ENCODE data around the gene CFI. TPM values are rescaled to one million over a fixed set of nuclear protein-coding genes. Genes with fewer than 3 reads are reported as not detected.
"Not testable (repeated sequence)": the region's sequence is repeated elsewhere in the genome, so short reads cannot be mapped to it uniquely, and the experiment has no call there.

CFI gene
- total RNA-seq, 1 donor from 2014 or later = 31.5 TPM

GRCh38 chr4:109795059-109795458 lies 6.7 kb downstream of the CFI start:
- no peak for ATAC-seq

- no peak for ATAC-seq
These were observed 14.0 kb downstream of the CFI start for GRCh38 chr4:109787807-109788206.

- ATAC-seq = no peak
These were observed 15.0 kb downstream of the CFI start for GRCh38 chr4:109786846-109787245.

GRCh38 chr4:109782092-109782491 lies 19.7 kb downstream of the CFI start:
- not testable (repeated sequence) for ATAC-seq

GRCh38 chr4:109764789-109765402 lies 36.9 kb downstream of the CFI start:
- no peak for ATAC-seq

- no peak for ATAC-seq
These were observed 37.4 kb downstream of the CFI start for GRCh38 chr4:109764376-109764775.

GRCh38 chr4:109760682-109761081 lies 41.1 kb downstream of the CFI start:
- no peak for ATAC-seq

GRCh38 chr4:109755656-109756055 lies 46.1 kb downstream of the CFI start:
- no peak for ATAC-seq

- no peak for ATAC-seq
These were observed 47.5 kb downstream of the CFI start for GRCh38 chr4:109754093-109754857.

- ATAC-seq = no peak
These were observed 49.3 kb downstream of the CFI start for GRCh38 chr4:109752525-109752924.

GRCh38 chr4:109751852-109752251 lies 49.9 kb downstream of the CFI start:
- no peak for ATAC-seq

GRCh38 chr4:109750652-109751244 lies 51.1 kb downstream of the CFI start:
- ATAC-seq = no peak

- no peak for ATAC-seq
These were observed 52.3 kb downstream of the CFI start for GRCh38 chr4:109749388-109750082.

GRCh38 chr4:109748114-109748513 lies 53.7 kb downstream of the CFI start:
- no peak for ATAC-seq

- ATAC-seq = no peak
These were observed 55.1 kb downstream of the CFI start for GRCh38 chr4:109746728-109747127.

- ATAC-seq = no peak
These were observed 56.0 kb downstream of the CFI start for GRCh38 chr4:109745830-109746229.

GRCh38 chr4:109739547-109739946 lies 62.3 kb downstream of the CFI start:
- peak; percentile 52 for ATAC-seq

- ATAC-seq = no peak
These were observed 63.5 kb downstream of the CFI start for GRCh38 chr4:109738104-109738872.

GRCh38 chr4:109735566-109736365 lies 66.0 kb downstream of the CFI start:
- ATAC-seq = no peak

GRCh38 chr4:109733728-109734127 lies 68.1 kb downstream of the CFI start:
- no peak for ATAC-seq
